HEK293T (cell line): Measurements from ENCODE around the gene BLVRA.

ENCODE experiments used
- BHLHE40 ChIP-seq: fragments of 450-650 bp; IDR thresholded peaks from 2 replicates; pipeline ENCODE4 v1.6.1; 2016; ENCODE audit warnings: mild to moderate bottlenecking, moderate library complexity, borderline replicate concordance
- FOXM1 ChIP-seq: fragments of 450-650 bp; IDR thresholded peaks from 2 replicates; pipeline ENCODE4 v1.6.1; 2017; ENCODE audit warnings: mild to moderate bottlenecking, borderline replicate concordance
- SP1 ChIP-seq: fragments of 450-650 bp; IDR thresholded peaks from 2 replicates; pipeline ENCODE4 v1.6.1; 2017
- ZNF384 ChIP-seq: fragments of 450-650 bp; IDR thresholded peaks from 2 replicates; pipeline ENCODE4 v1.6.1; 2016

GRCh38 chr7:43847496-43847895, 89.0 kb downstream of the BLVRA start:
- TF ChIP-seq SP1 (no peak), BHLHE40 (no peak), FOXM1 (no peak), ZNF384 (no peak)
